Type B pancreatic cell (in vitro differentiated cells): ENCODE data around the gene MBD3L5. TPM values are rescaled to one million over a fixed set of nuclear protein-coding genes. Genes with fewer than 3 reads are reported as not detected.
A peak's percentile ranks its signal among the peaks of the same experiment; 100 is the strongest.

Source experiments
- DNase-seq: peaks from one replicate; pipeline ENCODE4 v3.0.0; 2021; ENCODE audit warnings: mixed read lengths; ENCODE audit not compliant: unreplicated experiment; ENCODE audit errors: extremely low spot score
- H3K27ac Mint-ChIP-seq: 2 replicates; pipeline ENCODE4 v1.8.0; 2021; ENCODE audit warnings: mild to moderate bottlenecking, mixed read lengths
- H3K27me3 Mint-ChIP-seq: 2 replicates; pipeline ENCODE4 v1.8.0; 2021; ENCODE audit warnings: mixed read lengths
- H3K36me3 Mint-ChIP-seq: 2 replicates; pipeline ENCODE4 v1.8.0; 2021; ENCODE audit warnings: mixed read lengths
- H3K4me1 Mint-ChIP-seq: one replicate; pipeline ENCODE4 v1.8.0; 2021; ENCODE audit warnings: mixed read lengths; ENCODE audit not compliant: unreplicated experiment
- H3K4me3 Mint-ChIP-seq: 2 replicates; pipeline ENCODE4 v1.8.0; 2021; ENCODE audit warnings: mild to moderate bottlenecking, mixed read lengths
- H3K9me3 Mint-ChIP-seq: 2 replicates; pipeline ENCODE4 v1.8.0; 2021; ENCODE audit warnings: mixed read lengths
- total RNA-seq: library from RNA; stranded (reverse); gene quantifications from 2 replicates; pipeline ENCODE4 v1.2.1, GENCODE V29; 2021; ENCODE audit warnings: low replicate concordance
- TF ChIP-seq, protein P1 (sequence below): fragments of 200-600 bp; sonication (generic); conservative IDR thresholded peaks from 2 replicates; pipeline ENCODE4 v1.5.0; 2021; ENCODE audit warnings: antibody characterized with exemption, mild to moderate bottlenecking

MBD3L5 gene
- total RNA-seq, 1 donor from 2014 or later, result not detected

DNA sequence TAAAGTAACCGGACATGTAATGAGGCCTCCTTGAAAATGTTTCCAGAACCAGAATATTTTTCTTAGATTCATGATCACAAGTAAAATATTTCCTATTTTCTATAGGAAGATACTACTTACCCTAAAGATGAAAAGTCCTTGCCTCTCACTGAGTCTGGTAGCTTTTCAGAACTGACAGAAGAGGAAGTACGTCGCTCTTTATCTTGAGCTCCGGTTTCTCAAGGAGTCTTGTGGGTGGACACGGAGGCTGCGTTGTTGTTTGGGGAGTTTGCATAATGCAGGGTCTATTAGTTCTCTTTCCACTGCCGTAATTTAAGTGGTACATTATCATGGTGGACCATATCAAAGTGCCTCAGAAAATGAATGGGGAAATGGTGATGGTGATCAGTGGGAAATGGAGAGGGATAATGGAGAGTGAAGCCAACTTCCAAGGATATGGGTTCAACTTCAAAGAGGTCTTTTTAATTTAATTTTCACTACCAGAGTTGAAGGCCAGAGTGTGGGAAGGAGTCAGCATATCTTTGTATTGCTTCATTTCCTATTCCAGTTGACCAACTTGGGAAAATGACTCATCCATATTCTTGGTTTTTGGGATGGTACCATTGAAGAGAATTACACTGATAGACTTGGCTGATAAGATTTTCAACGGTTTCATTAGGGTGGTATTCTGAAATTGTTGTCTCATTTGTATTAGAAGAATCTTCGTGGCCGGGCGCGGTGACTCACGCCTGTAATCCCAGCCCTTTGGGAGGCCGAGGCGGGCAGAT is 32.5 kb upstream of the MBD3L5 start:
- H3K9me3 Mint-ChIP-seq, result peaks cover 24% of the 10 kb centered on the region
- no peaks in the 10 kb centered on the region for H3K27me3 Mint-ChIP-seq
- H3K4me3 Mint-ChIP-seq, result no peak overlapping the region
- no peaks in the 10 kb centered on the region for H3K4me1 Mint-ChIP-seq
- TF ChIP-seq, protein P1, sequence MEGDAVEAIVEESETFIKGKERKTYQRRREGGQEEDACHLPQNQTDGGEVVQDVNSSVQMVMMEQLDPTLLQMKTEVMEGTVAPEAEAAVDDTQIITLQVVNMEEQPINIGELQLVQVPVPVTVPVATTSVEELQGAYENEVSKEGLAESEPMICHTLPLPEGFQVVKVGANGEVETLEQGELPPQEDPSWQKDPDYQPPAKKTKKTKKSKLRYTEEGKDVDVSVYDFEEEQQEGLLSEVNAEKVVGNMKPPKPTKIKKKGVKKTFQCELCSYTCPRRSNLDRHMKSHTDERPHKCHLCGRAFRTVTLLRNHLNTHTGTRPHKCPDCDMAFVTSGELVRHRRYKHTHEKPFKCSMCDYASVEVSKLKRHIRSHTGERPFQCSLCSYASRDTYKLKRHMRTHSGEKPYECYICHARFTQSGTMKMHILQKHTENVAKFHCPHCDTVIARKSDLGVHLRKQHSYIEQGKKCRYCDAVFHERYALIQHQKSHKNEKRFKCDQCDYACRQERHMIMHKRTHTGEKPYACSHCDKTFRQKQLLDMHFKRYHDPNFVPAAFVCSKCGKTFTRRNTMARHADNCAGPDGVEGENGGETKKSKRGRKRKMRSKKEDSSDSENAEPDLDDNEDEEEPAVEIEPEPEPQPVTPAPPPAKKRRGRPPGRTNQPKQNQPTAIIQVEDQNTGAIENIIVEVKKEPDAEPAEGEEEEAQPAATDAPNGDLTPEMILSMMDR, result no peak
- no peak for DNase-seq
- H3K36me3 Mint-ChIP-seq, result peaks cover 3% of the 10 kb centered on the region
- H3K27ac Mint-ChIP-seq, result no peak overlapping the region

DNA sequence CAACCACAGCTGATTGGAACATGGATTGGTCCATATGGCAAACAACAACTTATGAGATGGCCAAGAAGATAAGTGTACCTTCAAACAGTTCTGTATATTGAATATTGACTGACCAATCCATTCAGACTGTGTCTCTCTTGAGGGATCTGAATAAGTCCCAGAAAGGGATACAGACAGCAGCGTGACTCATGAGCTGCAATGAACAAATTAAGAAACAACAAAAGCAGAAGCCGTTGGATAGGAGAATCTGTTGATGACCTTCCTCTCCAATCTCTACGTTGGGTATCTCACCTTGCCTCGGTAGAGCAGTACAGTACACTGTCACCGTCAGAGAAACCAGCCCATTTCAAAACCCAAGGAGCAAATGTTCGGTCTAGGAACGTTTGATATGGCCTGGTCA is 30.4 kb upstream of the MBD3L5 start:
- peaks cover 2% of the 10 kb centered on the region for H3K36me3 Mint-ChIP-seq
- H3K27me3 Mint-ChIP-seq, result no peaks in the 10 kb centered on the region
- no peak overlapping the region for H3K27ac Mint-ChIP-seq
- peaks cover 16% of the 10 kb centered on the region for H3K9me3 Mint-ChIP-seq
- H3K4me1 Mint-ChIP-seq, result no peaks in the 10 kb centered on the region
- no peak overlapping the region for H3K4me3 Mint-ChIP-seq
- DNase-seq, result no peak
- TF ChIP-seq, protein P1, result no peak

DNA sequence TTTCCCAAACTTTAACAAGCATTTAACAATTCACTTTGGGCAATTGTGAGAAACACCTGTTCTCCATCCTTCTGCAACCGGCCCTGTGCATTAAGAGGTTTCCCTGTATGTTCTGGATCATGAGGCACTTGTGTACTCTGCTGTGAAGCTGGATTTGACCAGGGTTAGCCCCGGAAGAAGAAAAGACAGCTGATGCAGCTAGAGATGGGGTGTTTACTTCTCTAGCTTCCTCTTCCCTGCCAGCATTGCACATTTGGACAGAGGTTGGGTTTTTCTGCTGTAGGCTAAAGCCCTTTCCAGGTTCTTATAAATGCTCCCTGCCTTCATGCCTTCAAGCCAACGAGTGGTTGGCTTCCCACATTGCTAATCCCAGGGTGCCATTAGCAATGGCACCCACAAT is 30.0 kb upstream of the MBD3L5 start:
- no peak overlapping the region for H3K27ac Mint-ChIP-seq
- TF ChIP-seq, protein P1, result no peak
- no peaks in the 10 kb centered on the region for H3K27me3 Mint-ChIP-seq
- peaks cover 12% of the 10 kb centered on the region for H3K9me3 Mint-ChIP-seq
- no peaks in the 10 kb centered on the region for H3K4me1 Mint-ChIP-seq
- no peak overlapping the region for H3K4me3 Mint-ChIP-seq
- H3K36me3 Mint-ChIP-seq, result no peaks in the 10 kb centered on the region
- no peak for DNase-seq

DNA sequence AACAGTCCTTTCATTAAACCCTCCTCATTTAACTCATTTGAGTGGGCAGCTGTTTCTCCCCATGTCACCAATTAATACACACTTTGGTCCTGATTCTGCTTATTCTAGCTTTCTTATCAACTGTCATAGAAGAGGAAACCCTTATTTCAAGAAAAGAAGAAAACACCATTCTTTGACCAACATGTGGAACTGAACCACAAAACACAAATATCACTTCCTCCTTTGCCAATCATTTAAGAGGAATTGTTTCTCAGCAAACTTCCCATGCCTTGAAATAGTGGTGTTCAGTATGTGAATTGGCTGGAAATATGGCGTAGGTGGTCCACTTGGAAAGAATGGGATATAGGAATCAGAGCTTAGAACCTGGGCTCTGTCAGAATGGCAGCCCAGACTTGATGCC is 29.6 kb upstream of the MBD3L5 start:
- Mint-ChIP-seq H3K36me3 (no peaks in the 10 kb centered on the region), H3K9me3 (peaks cover 10% of the 10 kb centered on the region), H3K27ac (no peak overlapping the region), H3K4me3 (no peak overlapping the region), H3K27me3 (no peaks in the 10 kb centered on the region), H3K4me1 (no peaks in the 10 kb centered on the region)
- TF ChIP-seq, protein P1, result no peak
- no peak for DNase-seq

DNA sequence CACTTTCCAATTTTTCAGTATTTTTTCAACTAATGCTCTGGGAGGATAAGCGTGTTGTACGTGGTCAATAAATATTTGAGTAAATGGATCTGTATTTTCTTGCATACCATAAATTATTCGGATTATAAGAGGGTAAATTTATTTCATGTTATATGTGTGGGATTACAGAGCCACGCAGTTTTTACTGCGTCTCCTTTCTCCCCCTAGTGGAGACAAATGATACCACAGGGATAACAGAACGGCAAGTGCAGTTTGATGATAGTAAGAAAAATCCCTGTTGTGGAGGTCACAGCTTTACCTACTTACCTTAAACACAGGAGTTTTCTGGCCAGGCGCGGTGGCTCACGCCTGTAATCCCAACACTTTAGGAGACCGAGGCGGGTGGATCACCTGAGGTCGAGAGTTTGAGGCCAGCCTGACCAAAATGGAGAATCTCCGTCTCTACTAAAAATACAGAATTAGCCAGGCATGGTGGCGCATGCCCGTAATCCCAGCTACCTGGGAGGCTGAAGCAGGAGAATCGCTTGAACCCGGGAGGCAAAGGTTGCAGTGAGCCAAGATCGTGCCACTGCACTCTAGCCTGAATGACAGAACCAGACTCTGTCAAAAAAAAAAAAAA is 26.0 kb upstream of the MBD3L5 start:
- H3K4me3 Mint-ChIP-seq, result no peak overlapping the region
- TF ChIP-seq, protein P1, result peak; percentile 87
- H3K9me3 Mint-ChIP-seq, result peaks cover 7% of the 10 kb centered on the region
- no peak for DNase-seq
- H3K36me3 Mint-ChIP-seq, result no peaks in the 10 kb centered on the region
- H3K4me1 Mint-ChIP-seq, result no peaks in the 10 kb centered on the region
- no peak overlapping the region for H3K27ac Mint-ChIP-seq
- H3K27me3 Mint-ChIP-seq, result no peaks in the 10 kb centered on the region
